NOMO-1 treated with dmso at 0.1 percent for 144 hours (cell line): Measurements from ENCODE around the gene SPON2.
"Not testable (repeated sequence)": the region's sequence is repeated elsewhere in the genome, so short reads cannot be mapped to it uniquely, and the experiment has no call there.

Source experiments
- DNase-seq: peaks from one replicate; lab custom pipeline; 2025; ENCODE audit not compliant: unreplicated experiment; lab: John Stamatoyannopoulos, UW

SPON2 gene

DNA sequence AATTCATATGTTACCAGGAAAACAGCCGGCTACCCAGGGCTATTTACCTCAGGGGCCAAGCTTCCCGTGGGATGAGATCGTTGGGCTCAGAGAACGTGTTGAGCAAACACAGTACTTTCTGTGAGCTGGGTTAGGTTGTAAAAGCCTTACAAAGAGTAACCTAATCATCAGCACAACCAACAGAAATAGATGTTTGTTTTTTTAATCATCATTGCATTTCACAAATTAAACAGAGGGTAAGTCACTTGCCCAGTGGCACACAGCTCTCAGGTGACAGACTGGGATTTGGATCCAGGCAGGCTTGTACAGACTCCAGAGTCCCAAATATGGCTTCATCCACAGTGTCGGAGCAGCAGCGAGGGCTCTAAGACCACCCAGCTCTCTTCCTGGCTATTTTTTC lies 20.1 kb downstream of the SPON2 start:
- no peak for DNase-seq

DNA sequence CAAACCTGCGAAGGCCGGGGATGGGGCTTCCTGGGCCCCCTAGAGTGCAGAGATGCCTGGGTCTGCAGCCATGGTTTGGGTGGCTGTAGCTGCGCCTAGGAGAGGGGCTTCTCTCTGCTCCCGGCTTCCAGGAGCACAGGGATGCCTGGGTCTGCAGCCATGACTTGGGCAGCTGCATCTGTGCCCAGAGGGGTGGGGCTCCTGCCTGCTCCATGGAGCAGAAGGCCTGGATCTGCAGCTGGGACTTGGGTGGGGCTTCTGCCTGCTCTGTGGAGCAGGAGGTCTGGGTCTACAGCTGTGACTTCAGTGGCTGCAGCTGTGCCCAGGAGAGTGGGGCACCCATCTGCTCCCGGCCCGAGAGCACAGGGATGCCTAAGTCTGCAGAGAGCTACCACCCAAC lies 20.8 kb downstream of the SPON2 start:
- DNase-seq, result no peak

DNA sequence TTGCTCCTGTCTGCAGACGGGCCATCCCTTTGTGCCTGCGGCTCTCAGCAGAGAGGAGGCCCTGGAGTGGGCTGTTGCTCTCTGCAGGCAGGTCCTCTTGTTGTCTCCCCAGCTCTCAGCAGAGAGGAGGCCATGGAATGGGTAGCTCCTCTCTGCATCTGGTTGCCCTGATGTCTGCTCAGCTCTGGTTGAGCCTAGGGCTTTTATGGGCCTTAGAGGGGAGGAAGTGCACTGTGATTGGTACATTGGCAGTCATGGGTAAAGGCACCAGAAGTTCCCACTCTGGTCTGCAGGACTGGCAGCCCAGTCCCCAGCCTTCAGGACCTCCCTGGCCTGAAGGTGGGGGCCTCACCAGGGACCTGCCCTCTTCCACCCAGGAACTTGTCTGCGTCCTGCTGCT lies 21.5 kb downstream of the SPON2 start:
- DNase-seq, result no peak

GRCh38 chr4:1139860-1140259 lies 32.5 kb downstream of the SPON2 start:
- no peak for DNase-seq

DNA sequence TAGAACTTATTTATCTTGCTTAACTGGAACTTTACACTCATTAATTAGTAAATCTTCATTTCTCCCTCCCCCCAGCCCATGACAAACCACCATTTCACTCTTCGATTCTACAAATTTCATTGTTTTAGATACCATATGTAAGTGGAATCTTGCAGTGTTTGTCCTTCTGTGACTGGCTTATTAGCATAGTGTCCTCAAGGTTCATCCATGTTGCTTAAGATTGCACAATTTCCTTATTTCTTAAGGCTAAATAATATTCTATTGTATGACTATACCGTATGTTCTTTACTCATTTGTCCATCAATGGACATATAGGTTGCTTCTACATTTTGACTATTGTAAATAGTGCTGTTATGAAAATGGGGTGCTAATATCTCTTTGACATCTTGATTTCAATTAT lies 34.5 kb downstream of the SPON2 start:
- DNase-seq, result peak; percentile 33

DNA sequence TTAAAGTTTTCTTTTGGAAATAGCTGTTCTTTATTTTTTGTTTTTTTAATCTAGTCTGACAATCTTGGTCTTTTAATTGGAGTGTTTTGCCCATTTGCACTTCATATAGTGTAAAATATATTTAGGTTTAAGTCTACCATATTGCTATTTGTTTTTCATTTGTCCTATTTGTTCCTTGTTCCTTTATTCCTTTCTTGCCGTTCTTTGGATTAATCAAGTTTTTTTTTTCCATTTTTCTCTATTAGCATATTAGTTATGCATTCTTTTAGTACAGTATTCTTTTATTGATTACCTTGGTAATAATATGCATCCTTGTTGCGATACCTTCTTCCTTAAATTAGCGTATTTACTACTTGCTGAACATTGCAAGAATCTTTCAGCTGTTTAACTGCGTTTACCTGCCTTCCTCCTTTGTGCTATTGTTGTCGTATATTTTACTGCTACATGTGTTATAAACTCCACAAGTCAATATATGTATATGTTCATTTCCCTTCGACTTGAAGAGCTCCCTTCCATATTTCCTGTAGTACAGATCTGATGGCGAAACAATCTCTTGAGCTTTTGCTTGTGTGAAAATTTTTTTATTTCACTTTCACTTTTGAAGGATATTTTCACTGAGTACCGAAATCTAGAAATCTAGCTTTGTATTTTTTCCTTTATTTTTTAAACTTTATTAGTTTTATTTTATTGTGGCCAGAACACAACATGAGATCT lies 35.2 kb downstream of the SPON2 start:
- peak; percentile 33 for DNase-seq

GRCh38 chr4:1136048-1136447 lies 36.3 kb downstream of the SPON2 start:
- no peak for DNase-seq

DNA sequence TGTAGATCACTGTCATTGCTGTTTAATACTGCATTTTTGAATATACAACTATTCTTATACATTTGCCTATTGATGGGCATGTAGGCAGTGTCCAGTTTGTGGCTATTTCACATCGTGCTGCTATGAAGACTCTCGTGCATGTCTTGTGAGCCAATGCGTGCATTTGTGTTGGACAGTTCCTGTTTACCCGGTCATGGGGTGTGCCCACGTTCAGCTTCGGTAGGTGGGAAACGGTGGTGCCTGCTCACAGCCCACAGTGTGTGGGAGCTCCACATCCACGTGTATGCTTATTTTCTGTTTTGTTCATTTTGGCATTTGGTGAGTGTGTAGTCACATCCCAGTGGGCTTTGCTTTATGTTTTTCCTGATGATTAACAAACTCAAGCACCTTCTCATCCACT lies 39.4 kb downstream of the SPON2 start:
- no peak for DNase-seq

DNA sequence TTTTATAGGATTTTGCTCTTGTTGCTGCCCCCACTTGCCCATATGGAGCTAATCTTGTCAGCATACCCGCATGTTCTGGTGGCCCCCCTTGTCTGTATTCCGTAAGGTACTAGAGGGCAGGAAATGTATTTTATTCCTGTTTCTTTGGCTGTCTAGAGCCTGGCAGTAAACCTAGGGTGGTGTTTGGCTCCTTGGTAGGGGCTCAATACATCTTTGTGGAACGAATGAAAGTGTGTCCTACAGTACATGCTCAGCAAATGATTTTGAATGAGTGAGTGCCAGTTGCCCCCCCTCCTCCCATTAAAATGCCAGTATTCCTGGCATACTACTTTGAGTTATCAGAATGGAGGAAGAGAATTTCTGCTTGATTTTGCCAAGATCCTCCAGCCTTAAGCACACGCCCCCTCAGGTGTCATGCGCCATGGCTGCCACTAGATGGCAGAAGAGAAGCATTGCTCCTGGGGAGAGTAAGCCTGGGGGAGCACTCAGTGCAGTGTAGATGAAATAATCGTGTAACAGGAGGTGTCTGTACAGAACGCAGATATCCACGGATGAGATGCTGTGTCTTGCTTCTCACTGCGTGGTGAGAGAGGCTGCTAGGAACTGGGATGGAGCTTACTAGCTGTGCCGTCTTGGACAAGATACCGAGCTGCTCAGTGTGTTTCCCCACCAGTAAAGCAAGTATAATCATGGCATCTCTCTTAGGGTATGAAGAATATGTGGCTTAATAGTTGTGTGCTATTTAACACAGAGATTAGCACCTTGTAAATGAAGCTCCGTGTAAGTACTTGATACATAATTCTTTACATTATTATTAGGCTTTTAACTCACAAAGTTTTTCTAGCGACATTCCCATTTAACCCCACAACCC lies 41.8 kb downstream of the SPON2 start:
- DNase-seq, result peak; percentile 71

DNA sequence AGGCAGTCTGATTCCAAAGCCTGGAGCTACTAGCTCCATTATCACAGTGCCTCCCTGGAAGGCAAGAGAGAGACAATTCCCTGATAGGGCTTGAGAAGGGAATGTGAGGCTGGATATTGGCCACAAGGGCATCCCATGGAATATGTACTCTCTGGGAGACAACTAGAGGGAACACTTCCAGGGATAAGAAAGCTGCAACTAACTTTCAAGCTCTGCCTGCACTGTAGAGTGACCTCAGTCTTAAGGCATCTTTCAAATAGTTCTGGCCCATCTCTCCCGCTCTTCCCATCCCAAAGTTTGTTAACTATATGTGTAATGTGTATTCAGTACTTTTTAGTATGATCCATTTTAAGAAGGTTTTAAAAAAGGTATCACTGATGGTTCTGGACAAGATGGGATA lies 45.9 kb downstream of the SPON2 start:
- DNase-seq, result no peak

DNA sequence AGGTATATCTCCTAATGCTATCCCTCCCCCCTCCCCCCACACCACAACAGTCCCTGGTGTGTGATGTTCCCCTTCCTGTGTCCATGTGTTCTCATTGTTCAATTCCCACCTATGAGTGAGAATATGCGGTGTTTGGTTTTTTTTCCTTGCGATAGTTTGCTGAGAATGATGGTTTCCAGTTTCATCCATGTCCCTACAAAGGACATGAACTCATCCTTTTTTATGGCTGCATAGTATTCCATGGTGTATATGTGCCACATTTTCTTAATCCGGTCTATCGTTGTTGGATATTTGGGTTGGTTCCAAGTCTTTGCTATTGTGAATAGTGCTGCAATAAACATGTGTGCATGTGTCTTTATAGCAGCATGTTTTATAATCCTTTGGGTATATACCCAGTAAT lies 46.9 kb downstream of the SPON2 start:
- not testable (repeated sequence) for DNase-seq

GRCh38 chr4:1124818-1125217 lies 47.6 kb downstream of the SPON2 start:
- DNase-seq, result no peak

DNA sequence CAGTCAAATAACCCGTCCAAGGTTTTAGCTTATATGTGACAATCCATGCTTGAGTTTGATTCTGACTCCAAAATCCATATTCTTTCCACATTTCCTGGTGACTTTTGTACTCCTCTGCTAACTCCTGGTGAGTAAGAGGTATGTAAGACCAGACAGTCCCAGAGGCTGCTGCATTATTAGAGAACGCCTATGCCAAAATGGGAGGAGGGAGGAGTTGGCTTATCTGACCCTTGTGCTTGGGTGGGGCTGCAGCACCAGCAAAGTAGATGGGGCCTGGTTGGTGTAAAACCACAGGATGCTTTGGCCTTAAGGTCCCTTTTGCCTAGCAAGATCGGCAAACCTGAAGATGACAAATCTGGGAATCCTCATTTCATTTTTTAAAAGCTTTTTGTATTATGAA lies 49.9 kb downstream of the SPON2 start:
- no peak for DNase-seq
